ENCODE measurements around the gene MRPL19.

DNA sequence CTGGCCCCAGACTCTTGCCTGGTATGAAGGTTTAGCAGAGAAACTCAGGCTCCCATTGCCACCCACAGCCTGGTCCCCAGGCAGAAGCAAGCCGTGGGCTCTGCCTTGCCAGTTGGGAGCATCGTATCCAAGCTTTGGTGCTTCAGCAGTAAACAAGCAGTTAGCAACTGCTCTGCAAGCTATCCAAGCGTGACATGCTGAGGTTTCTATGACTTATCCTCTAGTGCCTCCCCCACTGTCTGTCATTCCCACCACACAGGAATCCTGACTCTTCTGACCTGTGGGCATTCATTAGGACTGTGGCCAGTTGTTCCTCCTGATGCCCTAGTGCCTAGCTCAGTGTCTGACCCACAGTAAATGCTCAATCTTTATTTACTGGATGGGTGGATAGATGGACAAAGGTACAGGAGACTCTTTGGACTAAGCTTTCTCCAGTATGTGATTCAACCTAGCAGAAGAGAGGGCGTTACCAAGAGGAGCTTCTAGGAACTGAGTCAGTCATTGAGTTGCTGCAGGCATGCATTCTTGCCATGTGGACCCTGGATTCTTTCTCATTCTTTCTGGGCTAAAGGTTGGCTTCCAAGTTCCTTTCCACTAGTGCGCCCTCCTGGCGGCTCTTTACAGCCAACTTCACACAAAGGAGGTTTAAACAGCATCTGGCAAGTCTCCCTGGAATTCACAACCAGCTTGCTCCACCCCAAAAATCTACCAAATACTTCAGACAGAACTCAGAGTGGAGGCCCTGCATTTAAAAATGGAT is 40.6 kb upstream of the MRPL19 start:
- TF ChIP-seq, protein P1, sequence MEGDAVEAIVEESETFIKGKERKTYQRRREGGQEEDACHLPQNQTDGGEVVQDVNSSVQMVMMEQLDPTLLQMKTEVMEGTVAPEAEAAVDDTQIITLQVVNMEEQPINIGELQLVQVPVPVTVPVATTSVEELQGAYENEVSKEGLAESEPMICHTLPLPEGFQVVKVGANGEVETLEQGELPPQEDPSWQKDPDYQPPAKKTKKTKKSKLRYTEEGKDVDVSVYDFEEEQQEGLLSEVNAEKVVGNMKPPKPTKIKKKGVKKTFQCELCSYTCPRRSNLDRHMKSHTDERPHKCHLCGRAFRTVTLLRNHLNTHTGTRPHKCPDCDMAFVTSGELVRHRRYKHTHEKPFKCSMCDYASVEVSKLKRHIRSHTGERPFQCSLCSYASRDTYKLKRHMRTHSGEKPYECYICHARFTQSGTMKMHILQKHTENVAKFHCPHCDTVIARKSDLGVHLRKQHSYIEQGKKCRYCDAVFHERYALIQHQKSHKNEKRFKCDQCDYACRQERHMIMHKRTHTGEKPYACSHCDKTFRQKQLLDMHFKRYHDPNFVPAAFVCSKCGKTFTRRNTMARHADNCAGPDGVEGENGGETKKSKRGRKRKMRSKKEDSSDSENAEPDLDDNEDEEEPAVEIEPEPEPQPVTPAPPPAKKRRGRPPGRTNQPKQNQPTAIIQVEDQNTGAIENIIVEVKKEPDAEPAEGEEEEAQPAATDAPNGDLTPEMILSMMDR (IDR thresholded peaks at IDR 0.05; ENCODE audit: borderline replicate concordance, extremely low read depth, low read length, poor library complexity, severe bottlenecking): peak; percentile 12
- TF ChIP-seq EZH2 (IDR thresholded peaks at IDR 0.05; ENCODE audit: borderline replicate concordance, low read depth, low read length, severe bottlenecking): no peak
